Measurements from ENCODE around the gene CLIP2.
"Not testable (repeated sequence)": the region's sequence is repeated elsewhere in the genome, so short reads cannot be mapped to it uniquely, and the experiment has no call there.

Gene CLIP2

DNA sequence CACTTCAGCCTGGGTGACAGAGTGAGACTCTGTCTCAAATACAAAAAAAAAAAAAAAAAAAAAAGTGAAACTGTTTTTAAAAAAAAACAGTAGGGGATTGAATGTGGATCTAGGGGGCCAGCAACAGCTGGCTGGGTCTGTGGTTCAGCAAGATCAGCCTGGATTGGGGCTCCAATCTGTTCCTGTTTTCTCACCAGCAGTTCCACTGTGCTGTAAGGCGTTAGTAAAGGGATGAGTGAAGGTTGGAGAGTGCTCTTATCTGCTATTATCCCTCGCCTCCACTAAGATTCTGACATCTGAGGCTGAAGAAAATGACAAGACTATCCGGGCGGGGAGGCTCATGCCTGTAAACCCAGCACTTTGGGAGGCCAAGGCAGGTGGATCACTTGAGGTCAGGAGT, 122.8 kb downstream of the CLIP2 start:
- TF ChIP-seq, protein P1, sequence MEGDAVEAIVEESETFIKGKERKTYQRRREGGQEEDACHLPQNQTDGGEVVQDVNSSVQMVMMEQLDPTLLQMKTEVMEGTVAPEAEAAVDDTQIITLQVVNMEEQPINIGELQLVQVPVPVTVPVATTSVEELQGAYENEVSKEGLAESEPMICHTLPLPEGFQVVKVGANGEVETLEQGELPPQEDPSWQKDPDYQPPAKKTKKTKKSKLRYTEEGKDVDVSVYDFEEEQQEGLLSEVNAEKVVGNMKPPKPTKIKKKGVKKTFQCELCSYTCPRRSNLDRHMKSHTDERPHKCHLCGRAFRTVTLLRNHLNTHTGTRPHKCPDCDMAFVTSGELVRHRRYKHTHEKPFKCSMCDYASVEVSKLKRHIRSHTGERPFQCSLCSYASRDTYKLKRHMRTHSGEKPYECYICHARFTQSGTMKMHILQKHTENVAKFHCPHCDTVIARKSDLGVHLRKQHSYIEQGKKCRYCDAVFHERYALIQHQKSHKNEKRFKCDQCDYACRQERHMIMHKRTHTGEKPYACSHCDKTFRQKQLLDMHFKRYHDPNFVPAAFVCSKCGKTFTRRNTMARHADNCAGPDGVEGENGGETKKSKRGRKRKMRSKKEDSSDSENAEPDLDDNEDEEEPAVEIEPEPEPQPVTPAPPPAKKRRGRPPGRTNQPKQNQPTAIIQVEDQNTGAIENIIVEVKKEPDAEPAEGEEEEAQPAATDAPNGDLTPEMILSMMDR (IDR thresholded peaks at IDR 0.05; ENCODE audit: insufficient read depth, missing control alignments): no peak
- FAIRE-seq (no peak), DNase-seq (ENCODE audit: insufficient read length, low spot score) (no peak)

DNA sequence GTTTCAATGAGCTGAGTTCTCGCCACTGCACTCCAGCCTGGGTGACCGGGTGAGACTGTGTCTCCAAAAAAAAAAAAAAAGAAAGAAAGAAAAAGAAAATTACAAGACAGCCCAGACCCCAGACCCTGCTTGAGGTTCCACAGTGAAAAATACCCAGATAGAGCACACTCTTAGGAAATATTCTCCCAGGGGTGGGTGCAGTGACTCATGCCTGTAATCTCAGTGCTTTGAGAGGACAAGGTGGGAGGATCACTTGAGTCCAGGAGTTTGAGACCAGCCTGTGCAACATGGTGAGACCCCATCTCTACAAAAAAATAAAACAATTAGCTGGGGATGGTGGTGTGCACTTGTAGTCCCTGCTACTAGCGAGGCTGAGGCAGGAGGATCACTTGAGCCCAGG, 123.4 kb downstream of the CLIP2 start:
- no peak for DNase-seq (ENCODE audit: insufficient read length, low spot score)
- TF ChIP-seq, protein P1 (IDR thresholded peaks at IDR 0.05; ENCODE audit: insufficient read depth, missing control alignments): no peak
- FAIRE-seq: no peak

DNA sequence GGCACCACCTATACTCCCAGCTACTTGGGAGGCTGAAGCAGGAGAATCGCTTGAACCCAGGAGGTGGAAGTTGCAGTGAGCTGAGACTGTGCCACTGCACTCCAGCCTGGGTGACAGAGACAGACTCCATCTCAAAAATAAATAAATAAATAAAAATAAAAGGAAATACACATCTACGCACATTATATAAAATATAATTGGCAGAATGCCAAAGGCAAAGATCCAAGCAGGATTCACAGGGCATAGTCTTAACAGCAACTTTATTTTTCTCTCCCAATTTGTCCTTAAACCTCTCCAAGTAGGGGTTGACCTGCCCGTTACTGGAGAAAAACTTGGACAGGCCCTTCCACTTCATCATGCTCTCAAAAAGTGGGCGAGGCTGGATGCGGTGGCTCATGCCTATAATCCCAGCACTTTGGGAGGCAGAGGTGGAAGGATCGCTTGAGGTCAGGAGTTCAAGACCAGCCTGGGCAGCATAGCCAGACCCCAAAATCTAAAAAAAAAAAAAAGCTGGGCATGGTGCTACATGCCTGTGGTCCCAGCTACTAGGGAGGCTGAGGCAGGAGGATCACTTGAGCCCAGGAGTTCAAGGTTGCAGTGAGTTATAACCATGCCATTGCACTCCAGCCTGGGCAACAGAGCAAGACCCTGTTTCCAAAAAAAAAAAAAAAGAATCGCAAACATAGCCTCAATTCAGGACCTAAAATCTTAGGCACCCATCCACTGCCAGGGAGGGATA, 125.6 kb downstream of the CLIP2 start:
- not testable (repeated sequence) for FAIRE-seq; DNase-seq (ENCODE audit: insufficient read length, low spot score)

DNA sequence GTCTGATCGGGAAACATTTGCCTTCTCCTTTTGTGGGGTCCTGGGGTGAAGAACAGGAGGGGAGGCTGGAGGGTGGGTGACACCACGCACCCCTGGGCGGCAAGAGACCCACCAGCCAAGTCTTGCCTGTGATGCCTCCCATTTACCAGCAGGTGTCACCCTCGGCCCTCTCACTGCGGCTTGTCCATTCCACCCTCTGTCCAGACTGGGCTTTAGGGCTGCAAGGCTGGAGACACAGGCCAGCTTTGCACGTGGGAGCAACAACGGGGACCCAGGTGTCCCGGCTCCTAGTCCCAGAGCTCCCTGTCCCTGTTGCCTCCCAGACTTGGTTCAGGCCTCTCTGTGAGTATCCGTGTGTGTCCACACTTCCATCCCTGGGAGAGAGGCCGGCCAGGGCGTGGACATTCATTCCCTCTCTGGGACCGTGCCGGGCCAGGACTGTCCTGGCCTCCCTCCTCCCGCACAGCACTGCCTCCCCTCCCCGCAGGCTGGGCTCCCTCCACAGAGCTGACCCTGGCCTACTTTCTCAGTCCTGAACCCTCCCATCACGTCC, 128.3 kb downstream of the CLIP2 start:
- peak; percentile 85 for DNase-seq (ENCODE audit: insufficient read length, low spot score)
- TF ChIP-seq, protein P1 (IDR thresholded peaks at IDR 0.05; ENCODE audit: insufficient read depth, missing control alignments): peak; percentile 94
- no peak for FAIRE-seq

DNA sequence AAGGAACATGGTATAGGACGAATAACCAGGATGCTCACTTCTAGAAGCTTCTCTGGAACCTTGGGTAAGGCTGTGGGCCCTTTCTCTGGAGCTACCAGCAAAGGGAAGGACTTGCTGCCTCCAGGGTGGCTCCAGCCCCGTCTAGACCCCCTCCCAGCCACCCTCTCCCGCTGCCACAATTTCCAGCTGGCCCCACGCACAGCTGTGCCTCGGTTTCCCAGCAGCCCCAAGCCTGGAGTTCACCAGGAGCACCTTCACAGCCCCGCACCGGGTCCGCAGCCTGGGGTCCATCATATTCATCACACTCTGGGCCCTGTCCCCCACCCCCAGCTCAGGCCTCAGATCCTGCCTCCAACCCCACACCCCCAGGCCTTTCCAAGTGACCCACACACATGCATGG, 128.9 kb downstream of the CLIP2 start:
- no peak for DNase-seq (ENCODE audit: insufficient read length, low spot score)
- no peak for FAIRE-seq
- TF ChIP-seq, protein P1 (IDR thresholded peaks at IDR 0.05; ENCODE audit: insufficient read depth, missing control alignments): no peak

DNA sequence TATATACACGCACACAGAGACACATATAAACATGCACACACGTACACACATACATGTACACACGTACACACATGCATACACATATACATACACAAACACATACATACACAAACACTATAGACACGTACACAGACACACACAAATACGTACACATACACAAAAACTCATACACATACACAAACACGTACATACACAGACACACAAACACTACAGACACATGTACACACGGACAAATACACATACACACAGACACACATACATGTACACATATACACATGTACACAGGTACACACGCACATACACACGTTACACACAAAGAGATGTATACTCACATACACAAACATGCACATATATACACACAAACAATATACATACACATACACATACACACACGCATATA, 129.3 kb downstream of the CLIP2 start:
- FAIRE-seq (peak; percentile 41), DNase-seq (ENCODE audit: insufficient read length, low spot score) (no peak)
- TF ChIP-seq, protein P1 (IDR thresholded peaks at IDR 0.05; ENCODE audit: insufficient read depth, missing control alignments): no peak

DNA sequence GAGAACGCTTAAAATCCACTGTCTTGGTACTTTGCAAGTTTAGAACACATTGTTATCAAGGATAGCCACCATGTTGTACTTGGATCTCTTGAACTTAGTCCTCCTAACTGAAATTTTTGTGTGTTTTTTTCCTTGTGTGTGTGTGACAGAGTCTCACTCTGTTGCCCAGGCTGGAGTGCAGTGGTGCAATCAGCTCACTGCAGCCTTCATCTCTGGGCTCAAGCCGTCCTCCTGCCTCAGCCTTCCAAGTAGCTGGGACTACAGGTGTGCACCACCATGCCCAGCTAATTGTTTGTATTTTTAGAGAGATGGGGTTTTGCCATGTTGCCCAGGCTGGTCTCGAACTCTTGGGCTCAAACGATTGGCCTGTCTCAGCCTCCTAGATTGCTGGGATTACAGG, 130.0 kb downstream of the CLIP2 start:
- not testable (repeated sequence) for FAIRE-seq; DNase-seq (ENCODE audit: insufficient read length, low spot score)

DNA sequence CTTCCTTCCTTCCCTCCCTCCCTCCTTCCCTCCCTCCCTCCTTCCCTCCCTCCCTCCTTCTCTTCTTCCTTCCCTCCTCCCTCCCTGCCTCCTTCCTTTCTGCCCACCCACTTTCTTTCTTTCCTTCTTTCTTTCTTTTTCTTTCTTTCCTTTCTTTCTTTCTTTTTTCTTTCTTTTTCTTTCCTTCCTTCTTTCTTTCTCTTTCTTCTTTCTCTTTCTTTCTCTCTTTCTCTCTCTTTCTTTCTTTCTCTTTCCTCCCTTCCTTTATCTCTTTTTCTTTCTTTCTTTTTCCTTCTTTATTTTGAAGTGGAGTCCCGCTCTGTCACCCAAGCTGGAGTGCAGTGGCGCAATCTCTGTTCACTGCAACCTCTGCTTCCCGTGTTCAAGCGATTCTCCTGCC, 130.8 kb downstream of the CLIP2 start:
- DNase-seq (ENCODE audit: insufficient read length, low spot score): no peak
- TF ChIP-seq, protein P1 (IDR thresholded peaks at IDR 0.05; ENCODE audit: insufficient read depth, missing control alignments): no peak
- no peak for FAIRE-seq

All from D721Med (cell line).